HTR-8/SVneo (cell line): ENCODE results near the gene ALDH3A1.
"Not testable (repeated sequence)": the region's sequence is repeated elsewhere in the genome, so short reads cannot be mapped to it uniquely, and the experiment has no call there.

Source experiments
- DNase-seq: peaks from one replicate; pipeline ENCODE4 v3.0.0; 2011; ENCODE audit warnings: low spot score, mixed read lengths; ENCODE audit not compliant: insufficient read length
- FAIRE-seq: peaks from 2 replicates; lab custom pipeline; 2011; peaks lifted over from hg19 to GRCh38; lab: Jason Lieb, UNC

The ALDH3A1 gene

DNA sequence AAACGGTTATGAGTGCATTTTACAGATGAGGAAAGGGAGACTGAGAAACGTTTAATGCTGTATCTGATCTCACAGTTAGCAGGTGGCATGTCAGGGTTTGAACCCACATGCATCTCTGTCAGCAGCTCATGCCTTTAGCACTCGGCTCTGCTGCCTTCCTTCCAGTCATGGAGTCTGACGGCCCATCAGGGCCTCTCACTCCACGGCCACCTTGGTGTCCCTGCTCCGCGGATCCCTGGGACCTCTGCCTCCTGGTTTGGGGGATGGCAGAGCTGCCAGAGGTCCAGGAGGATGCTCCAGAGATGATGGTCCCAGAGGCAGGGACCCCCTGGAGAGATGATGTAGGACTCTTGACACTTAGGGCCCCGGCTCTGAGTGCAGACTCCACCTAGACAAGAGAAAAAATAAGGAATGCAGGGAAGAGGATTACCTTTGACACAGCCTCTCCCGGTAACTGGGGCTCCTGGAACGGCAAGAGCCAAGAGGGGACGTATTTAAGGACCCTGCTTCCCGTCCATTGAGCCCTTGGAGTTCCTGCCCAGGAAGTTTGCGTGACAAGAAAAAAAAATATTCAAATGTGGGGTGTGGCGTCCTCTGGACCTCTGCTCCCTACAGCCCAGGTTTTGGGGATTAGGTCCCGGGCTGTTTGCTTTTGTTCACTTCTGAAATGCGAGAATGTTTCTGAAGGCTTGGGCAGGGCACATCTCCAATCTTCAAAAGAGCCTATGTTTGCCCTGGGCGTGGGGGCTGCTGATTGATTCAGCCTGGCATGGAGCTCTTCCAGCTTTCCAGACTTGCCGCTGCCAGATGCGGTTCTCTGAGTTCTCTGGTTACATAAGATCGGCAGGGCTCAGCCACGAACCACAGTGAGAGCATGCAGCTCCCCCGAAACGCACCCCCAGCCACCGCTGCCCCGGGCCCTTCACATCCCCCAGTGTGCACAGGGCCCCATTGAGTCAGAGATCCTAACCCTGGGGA, at the start of gene ALDH3A1:
ALDH3A1 (minus strand) TSS at position 470 of the 978 bp plus-strand sequence. CDS start 3,169 bp downstream, outside the sequence.
- no peak for DNase-seq
- FAIRE-seq = no peak

DNA sequence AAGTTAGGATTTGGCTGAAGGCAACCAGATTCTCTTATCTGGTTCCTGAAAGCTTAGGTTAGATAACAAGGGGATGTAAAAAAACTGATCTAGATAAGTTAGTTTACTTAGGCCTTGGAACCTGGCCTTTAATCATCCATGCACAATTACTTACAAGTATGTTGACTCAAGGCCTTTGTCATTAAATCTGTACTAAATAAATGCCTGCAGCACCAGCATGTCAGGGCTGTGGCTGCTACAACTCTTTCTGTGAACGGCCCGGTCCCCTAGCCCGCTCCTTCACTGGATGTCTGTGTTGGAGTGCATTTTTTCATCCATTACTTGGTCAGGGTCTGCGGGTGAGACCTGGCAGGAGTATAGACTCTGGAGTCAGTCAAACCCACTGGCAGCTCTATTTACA, 48.4 kb upstream of the ALDH3A1 start:
- DNase-seq (no peak), FAIRE-seq (no peak)

DNA sequence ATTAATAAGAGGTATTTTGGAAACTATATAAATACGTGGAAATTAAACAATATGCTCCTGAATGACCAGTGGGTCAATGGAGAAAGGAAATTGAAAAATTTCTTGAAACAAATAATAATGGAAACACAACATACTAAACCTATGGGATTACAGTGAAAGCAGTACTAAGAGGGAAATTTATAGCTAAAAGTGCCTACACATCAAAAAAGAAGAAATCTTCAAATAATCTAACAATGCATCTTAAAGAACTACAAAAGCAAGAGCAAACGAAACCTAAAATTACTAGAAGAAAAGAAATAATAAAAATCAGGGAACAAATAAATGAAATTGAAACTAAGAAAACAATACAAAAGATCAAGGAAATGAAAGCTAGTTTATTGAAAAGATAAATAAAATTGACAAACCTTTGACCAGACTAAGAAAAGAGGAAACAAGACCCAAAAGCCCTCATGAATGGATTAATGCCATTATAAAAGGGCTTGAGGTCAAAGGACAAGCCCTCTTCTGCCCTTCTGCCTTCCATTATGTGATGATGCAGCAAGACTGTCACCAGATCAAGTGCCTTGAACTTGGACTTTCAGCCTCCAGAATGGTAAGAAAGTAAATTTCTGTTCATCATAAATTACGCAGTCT, 43.9 kb upstream of the ALDH3A1 start:
- DNase-seq (no peak), FAIRE-seq (no peak)

DNA sequence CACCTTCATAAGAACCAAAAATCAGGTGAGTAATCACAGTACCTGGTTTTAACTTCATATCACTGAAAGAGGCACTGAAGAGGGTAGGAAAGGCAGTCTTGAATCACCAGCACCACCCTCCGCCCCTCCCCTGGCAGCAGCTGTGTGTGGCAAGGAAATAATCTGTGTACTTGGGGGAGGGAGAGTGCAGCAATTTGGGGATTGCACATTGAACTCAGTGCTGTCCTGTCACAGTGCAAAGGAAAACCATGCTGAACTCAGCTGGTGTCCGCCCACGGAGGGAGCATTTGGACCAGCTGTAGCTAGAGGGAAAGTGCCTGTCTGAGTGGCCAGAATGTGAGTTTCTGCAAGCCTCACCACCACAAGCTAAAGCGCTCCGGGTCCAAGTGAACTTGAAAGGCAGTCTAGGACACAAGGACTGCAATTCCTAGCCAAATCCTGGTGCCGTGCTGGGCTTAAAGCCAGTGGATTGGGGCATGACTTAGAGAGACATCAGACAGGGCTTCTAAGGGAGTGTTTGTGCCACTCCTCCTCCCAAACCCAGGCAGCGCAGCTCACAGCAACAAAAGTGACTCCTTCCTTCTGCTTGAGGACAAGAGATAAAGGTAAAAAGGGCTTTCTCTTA, 39.7 kb upstream of the ALDH3A1 start:
- DNase-seq (no peak), FAIRE-seq (no peak)

DNA sequence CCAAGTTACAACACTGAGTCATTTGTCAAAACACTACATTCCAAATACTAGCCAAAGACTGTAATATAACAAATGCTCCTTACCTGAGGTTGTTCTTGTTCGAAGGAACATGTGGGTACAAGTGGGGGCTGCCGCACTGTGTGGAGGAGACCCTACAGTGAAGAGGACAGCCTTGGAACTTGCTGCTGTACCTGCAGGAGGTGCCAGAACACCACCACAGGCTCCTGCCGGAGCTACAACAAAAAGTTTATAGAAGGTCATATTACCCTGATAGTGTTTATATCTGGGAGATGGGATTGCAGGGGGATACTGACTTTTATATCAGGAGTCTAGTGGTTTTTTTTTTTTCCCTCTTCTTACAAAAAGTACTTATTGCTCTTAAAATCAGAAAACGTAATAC, 37.8 kb upstream of the ALDH3A1 start:
- DNase-seq = no peak
- peak; percentile 42 for FAIRE-seq

DNA sequence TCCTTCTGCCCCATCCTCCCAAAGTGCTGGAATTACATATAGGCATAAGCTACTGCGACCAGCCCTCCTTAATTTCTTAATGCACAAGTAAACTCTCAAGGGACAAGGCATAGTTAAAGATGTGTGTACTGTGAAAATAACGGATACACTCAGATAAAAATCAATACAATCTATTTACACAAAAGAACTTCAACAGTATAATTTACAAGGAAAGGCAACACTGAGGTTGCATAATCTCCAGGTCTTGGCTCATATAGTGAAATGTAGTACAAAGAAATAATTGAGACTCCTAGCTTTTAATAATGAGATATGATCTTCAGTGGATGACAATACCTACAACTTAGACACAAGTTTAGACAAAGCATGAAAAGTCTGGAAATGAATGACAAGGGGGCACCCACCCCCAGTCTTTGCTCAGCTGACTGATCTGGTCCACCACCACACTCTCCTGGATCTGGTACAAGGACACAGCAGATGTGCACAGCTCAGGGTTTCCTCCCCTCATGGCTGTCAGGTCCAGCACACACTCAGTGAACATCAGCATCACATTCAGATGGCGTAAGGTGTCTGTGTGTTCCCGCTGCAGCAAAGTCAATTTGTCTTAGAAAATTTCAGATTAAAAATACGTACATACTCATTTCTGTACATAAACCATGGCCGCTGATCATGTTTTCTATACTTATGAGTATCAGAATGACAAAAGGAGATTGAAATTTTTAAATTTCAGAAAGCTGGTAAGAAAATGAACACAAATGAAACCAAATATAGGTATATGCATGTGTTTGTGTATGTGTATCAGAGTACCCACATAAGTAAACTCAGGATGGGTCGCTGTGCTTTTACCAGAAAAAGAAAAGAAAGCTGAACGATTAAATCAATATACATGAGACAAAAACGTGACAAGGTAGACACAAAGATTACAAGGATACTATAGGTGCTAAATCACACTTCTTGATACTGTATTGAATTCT, 33.7 kb upstream of the ALDH3A1 start:
- FAIRE-seq (peak; percentile 28), DNase-seq (no peak)

DNA sequence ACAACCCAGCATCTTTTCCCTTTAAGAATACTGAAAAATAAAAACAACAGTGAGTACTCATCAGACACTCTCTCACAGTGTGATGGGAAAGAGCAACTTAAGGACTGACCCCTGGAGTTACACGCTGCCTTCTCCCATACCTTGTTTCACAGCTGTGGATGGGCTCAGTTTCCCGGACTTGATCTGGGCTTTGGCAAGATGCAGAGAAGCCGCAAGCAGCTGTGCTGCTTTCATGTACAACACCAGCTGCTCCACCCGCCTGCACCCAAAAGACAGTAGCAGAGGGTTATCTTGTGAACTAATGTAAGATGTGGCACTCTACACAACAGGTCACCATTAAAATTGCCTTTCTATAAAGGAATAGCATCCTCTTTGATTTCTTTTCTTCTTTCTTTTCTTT, 32.7 kb upstream of the ALDH3A1 start:
- FAIRE-seq (no peak), DNase-seq (no peak)

DNA sequence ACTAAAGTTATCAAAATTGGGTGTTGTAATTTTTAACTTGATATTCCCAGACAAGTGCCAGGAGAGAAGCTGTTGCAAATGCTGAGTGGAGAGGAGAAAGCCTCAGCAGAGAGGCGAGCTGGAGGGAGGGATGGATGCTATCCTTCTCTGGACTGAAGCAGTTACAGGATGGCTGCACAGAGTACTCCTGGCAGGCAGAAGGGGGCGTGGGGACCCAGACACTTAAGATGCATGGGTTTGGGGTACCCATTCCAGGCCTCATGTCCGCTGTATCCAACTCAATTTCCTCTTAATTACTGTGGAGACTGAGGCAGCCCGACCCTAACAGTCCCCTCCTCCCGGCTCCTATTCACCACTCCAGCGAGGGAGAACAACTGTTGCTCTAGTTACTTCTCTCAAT, 25.4 kb upstream of the ALDH3A1 start:
- DNase-seq (no peak), FAIRE-seq (no peak)

DNA sequence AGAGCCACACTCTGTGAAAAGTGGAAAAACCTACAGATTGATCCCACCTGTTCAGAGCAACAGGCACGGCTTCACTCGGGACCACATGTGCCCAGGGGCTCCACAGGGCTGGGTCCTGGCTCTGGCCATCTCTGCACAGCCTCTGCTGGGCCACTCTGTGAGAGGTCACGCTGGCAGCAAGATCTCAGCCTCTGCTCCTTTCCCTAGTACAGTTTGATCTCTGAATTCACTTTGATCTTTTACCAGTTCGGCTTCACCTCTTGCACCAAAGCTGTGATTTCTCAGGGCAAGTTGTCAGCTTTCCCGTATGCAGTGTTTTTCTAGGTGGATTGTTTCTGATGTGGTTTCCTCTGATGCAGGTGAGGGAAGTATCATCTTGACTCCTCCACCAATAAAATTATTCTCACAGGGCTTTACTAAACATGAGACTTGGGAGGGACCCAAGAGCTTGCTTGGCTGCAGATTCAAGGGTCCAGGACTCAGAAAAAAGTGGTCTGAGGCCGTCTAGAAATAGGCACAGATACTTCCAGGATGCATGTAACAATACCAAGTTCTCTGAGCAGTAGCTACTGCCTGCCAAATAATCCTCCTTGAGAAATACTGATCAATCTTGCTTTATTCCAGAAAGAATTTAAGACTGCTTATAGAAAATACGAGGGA, 24.0 kb upstream of the ALDH3A1 start:
- FAIRE-seq (no peak), DNase-seq (no peak)

DNA sequence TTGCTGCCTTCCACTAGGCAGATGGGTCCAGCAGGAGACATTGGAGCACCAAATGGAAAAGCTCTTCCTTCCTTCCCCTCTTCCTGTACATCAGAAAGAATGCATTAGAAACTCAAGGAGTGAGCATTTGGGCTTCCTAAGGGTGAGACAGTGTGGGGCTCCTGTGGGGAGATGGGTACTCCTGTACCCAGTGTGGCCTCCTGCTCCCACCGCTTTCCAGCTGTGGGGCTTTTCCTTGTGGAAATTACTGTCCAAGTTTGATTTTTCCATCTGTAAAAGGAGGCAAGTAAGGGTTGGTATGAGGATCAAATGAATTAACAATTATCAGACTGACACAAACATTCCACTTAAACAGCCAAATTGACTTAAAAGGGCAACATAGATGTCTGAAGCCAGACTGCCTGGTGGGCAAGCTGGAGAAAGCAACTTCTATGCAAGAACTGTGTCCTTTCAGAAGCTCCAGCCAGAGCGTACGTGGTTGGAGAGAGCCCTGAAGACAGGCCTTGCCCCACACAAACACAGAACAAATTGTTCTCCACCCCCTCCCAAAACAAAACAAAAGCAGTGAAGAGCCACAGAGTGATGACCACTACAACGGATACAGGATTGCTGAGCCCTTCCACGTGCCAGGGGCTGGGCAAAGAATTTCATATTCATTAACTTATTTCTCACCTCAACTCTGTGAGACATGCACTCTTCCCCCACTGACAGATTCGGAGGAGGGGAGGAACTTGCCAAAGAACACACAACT, 23.1 kb upstream of the ALDH3A1 start:
- DNase-seq (no peak), FAIRE-seq (no peak)

DNA sequence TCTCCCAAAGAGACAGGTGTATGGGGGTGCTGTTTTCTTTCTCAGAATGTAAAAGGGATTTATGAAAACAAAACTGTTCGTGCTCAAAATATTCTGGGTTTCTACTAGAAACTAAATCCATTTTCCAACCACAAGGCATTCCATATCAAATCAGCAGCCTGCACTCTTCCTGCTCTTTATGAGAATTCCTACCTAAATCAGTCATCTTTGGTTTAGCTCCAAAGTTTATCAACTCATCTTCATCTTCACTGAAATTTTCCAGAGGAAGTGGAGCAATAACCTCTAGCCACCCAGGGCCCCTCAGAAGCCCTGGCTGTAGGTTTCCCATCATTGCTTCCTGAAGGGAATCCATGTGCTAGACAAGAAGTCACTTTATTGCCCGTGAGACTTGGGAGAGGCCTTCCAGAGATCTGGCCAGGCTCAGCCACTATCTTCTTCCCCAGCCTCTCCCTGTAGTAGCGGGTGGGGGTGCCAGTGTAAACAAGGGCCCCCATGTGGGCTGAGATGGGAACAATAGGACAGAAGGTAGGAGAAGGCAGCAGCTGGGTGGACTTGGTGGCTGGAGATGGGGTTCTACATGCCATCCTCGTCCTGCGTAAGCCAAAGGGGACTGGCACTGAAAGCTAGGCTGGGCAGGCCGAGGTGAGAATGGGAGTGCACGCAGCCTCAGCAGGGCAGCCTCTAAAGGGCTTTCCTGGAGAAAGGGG, 22.0 kb upstream of the ALDH3A1 start:
- FAIRE-seq (peak; percentile 57), DNase-seq (peak; percentile 80)

DNA sequence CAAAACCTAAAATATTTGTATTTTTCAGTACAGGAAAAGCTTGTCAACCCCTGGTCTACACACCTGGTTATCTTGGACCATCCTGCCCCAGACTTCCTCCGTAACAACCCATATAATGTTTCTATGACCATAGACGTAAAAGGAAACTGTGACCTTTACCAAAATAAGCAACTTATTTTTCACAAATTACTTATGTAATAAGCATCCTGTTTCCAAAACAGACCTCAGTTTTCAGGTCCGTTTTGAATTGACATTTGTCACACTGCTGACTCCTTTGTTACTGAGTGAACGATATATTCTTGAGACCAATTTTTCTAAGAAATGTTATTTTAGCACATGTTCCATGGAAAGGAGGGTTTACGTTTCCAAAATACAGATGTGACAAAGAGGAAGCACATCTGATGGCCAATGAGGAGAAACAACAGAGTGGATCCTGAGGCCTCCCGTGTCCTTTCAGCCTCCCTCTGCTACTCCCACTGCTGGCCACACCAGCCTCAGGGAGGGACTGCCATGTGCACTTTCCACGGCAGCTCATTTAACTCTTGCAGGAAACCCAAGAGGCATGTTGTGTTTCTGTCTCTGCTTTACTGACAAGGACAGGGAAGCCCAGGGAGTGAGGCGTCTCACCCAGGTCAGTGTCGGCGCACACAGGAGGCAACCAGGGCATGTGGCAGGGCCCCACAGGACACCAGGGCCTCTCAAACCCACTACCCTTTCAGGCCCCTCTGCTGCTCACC, 20.1 kb upstream of the ALDH3A1 start:
- no peak for FAIRE-seq
- DNase-seq = no peak

DNA sequence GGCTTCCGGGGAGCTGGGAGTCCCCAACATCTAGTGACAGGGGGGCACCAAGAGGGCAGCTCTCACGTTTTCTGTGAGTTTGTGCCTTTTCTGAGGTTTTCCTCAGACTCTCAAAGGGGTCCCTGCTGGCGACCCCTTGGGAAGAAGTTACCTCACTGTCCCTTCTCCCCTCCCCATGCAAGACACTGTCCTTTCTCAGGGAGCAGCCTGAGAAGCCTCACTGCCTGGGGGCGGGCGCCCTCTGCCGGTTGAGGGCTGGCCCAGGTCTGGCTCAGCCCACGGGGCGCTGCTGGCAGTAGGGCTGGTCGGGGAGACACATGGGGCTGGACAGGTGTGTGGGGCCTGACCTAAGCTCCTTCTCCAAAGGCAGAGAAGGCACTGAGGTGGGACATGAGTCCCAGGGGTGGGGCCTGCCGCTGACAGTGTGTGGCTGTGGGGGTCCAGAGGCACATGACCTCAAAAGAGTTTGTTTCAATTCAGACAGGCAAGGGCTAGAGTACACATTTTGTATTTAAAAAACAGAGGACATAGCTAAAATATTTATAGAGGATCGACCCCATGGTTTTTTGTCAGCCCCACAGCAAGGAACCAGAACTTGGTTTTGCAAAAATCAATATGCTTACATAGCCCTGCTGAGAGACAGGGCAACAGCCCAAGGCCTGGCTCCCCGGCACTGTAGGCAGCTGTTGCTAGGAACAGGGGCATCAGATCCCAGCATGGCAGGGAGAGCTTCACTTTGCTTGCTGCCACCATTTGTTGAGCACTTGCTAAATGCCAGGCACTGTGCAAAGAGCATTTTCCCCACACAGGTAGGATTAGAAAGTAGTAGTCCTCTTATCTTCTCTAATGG, 18.5 kb upstream of the ALDH3A1 start:
- FAIRE-seq = peak; percentile 94
- peak; percentile 93 for DNase-seq

DNA sequence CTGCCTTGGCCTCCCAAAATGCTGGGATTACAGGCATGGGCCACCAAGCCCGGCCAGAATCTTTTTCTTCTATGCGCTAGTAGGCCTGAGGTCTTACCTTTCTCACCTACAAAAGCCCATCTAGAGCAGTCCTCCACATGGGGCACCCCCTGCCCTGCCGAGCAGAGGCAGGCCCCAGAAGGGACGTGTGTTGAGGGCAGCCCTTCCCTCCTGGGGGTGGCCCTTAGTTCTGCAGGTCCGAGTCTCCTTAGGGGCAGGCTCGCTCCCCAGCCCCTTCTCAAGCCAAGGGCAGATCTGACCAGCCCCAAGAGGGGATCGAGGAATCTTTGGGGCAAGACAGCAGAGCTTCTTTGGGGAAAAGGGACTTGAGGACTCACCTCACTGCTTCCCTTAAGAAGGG, 17.9 kb upstream of the ALDH3A1 start:
- DNase-seq = no peak

DNA sequence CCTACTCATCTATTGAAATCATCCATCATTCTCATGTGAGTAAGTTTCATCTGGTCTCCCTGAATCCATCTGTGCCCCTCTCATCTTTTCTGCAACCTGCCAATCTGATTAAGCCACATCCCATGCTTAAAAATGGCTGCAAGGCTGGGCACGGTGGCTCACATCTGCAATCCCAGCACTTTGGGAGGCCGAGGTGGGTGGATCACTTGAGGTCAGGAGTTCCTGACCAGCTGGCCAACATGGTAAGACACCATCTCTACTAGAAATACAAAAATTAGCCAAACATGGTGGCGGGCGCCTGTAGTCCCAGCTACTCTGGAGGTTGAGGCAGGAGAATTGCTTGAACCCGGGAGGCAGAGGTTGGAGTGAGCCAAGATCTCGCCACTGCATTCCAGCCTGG, 15.9 kb upstream of the ALDH3A1 start:
- DNase-seq, FAIRE-seq: not testable (repeated sequence)

More for the DNA sequence above, 17.9 kb upstream of the ALDH3A1 start:
- no peak for FAIRE-seq

DNA sequence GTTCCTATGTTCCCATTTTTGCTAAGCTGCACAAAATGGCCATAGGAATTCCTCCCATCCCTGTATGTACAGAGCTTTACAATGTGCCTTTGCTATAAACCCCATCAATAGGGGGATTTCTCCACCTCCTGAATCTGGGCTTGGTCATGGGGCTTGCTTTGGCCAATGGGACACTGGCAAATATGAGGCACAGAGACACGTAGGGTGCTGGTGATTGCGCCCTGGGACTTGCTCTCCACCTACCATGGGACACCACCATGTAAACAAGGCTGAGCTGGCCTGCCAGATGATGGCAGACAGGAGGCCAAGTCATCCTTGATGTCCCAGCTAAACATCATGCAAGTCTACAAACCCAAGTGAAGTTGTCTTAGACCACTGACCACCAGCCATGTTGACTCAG, 15.3 kb upstream of the ALDH3A1 start:
- no peak for DNase-seq
- FAIRE-seq = no peak
